Endodermal cell (in vitro differentiated cells): ENCODE measurements around the gene VWA8. TPM values are rescaled to one million over a fixed set of nuclear protein-coding genes. Genes with fewer than 3 reads are reported as not detected.

Source experiments
- DNase-seq: peaks from one replicate; pipeline ENCODE4 v3.0.0-alpha.2; 2017
- H3K27ac ChIP-seq: 2 replicates; pipeline ENCODE4 v1.5.1; 2013; ENCODE audit warnings: mild to moderate bottlenecking, low read depth, low read length, moderate library complexity
- H3K27me3 ChIP-seq: 2 replicates; pipeline ENCODE4 v1.6.1; 2013; ENCODE audit warnings: mild to moderate bottlenecking, low read length, moderate library complexity; ENCODE audit not compliant: insufficient read depth, control insufficient read depth, poor library complexity, severe bottlenecking
- H3K36me3 ChIP-seq: 2 replicates; pipeline ENCODE4 v1.7.0; 2013; ENCODE audit warnings: mild to moderate bottlenecking, low read length, moderate library complexity; ENCODE audit not compliant: control insufficient read depth, insufficient read depth
- H3K4me1 ChIP-seq: one replicate; pipeline ENCODE4 v1.7.0; 2013; ENCODE audit warnings: low read length; ENCODE audit not compliant: control insufficient read depth, insufficient read depth
- H3K4me3 ChIP-seq: 2 replicates; pipeline ENCODE4 v1.5.1; 2013; ENCODE audit warnings: mild to moderate bottlenecking, low read length, moderate library complexity
- H3K9ac ChIP-seq: 2 replicates; pipeline ENCODE4 v1.6.1; 2013; ENCODE audit warnings: mild to moderate bottlenecking, low read length, moderate library complexity; ENCODE audit not compliant: poor library complexity, severe bottlenecking; ENCODE audit errors: extremely low read depth
- H3K9me3 ChIP-seq: 2 replicates; pipeline ENCODE4 v1.6.1; 2013; ENCODE audit warnings: mild to moderate bottlenecking, low read length, moderate library complexity; ENCODE audit not compliant: control insufficient read depth
- H3K27ac Mint-ChIP-seq: 2 replicates; pipeline ENCODE4 v1.8.0; 2020; ENCODE audit warnings: mixed read lengths
- H3K27me3 Mint-ChIP-seq: 2 replicates; pipeline ENCODE4 v1.8.0; 2021; ENCODE audit warnings: mild to moderate bottlenecking, mixed read lengths; ENCODE audit not compliant: insufficient read depth
- H3K36me3 Mint-ChIP-seq: 2 replicates; pipeline ENCODE4 v1.8.0; 2020; ENCODE audit warnings: low read depth, mixed read lengths
- H3K4me1 Mint-ChIP-seq: 2 replicates; pipeline ENCODE4 v1.8.0; 2020; ENCODE audit warnings: mixed read lengths
- H3K4me3 Mint-ChIP-seq: 2 replicates; pipeline ENCODE4 v1.8.0; 2020; ENCODE audit warnings: mild to moderate bottlenecking, moderate library complexity, mixed read lengths
- H3K9me3 Mint-ChIP-seq: 2 replicates; pipeline ENCODE4 v1.8.0; 2020; ENCODE audit warnings: mild to moderate bottlenecking, mixed read lengths
- CTCF ChIP-seq: fragments of 200-600 bp; sonication (generic); conservative IDR thresholded peaks from 2 replicates; pipeline ENCODE4 v1.5.0; 2021; ENCODE audit warnings: antibody characterized with exemption, mild to moderate bottlenecking
- WGBS, 2 experiments: methylation state at CpG; one replicate each; pipeline versions ENCODE4 v1.1.5 to v1.1.7; 2013; ENCODE audit warnings: missing lambda C conversion rate in 2 of 2, mixed read lengths in 1 of 2; ENCODE audit not compliant: insufficient coverage in 1 of 2, insufficient read length in 1 of 2; 5-methylcytosine and 5-hydroxymethylcytosine counted together
- total RNA-seq, 2 donors: library from RNA; stranded (reverse); fragmentation: NEBNext Ultra II Directional in 1 of 2; extraction: Animal tissue kit (Norgen Biotek cat#: 25700) in 1 of 2; gene quantifications; 2 replicates in 1 of 2; 3 replicates in 1 of 2; pipeline ENCODE4 v1.2.1, GENCODE V29; 2021

Gene VWA8
- total RNA-seq, 2 donors from 2014 or later = 24.6 to 25.6 TPM

- Histone ChIP-seq H3K9me3 (no peaks in the 10 kb centered on the region), H3K4me3 (no peak overlapping the region), H3K27ac (no peak overlapping the region), H3K4me1 (no peaks in the 10 kb centered on the region), H3K36me3 (no peaks in the 10 kb centered on the region), H3K9ac (no peak overlapping the region), H3K27me3 (no peaks in the 10 kb centered on the region)
- Mint-ChIP-seq H3K27ac (no peak overlapping the region), H3K36me3 (peaks cover under 1% of the 10 kb centered on the region), H3K9me3 (peaks cover 1% of the 10 kb centered on the region), H3K4me3 (no peak overlapping the region), H3K27me3 (no peaks in the 10 kb centered on the region), H3K4me1 (peaks cover 2% of the 10 kb centered on the region)
- TF ChIP-seq CTCF = no peak
- DNase-seq = no peak
- 80 to 91% methylated on average over 1 to 4 of the region's 5 CpGs for WGBS, 2 experiments
Measured at GRCh38 chr13:41916173-41916954, 44.5 kb downstream of the VWA8 start.

- Histone ChIP-seq H3K9ac (no peak overlapping the region), H3K27ac (no peak overlapping the region), H3K9me3 (no peaks in the 10 kb centered on the region), H3K27me3 (no peaks in the 10 kb centered on the region), H3K4me1 (no peaks in the 10 kb centered on the region), H3K36me3 (no peaks in the 10 kb centered on the region), H3K4me3 (no peak overlapping the region)
- Mint-ChIP-seq H3K9me3 (no peaks in the 10 kb centered on the region), H3K27ac (no peak overlapping the region), H3K36me3 (peaks cover 5% of the 10 kb centered on the region), H3K4me3 (no peak overlapping the region), H3K4me1 (no peaks in the 10 kb centered on the region), H3K27me3 (no peaks in the 10 kb centered on the region)
- DNase-seq = no peak
- TF ChIP-seq CTCF = no peak
Measured at GRCh38 chr13:41915081-41915480, 45.8 kb downstream of the VWA8 start.

- Mint-ChIP-seq H3K27ac (no peak overlapping the region), H3K9me3 (no peaks in the 10 kb centered on the region), H3K4me3 (no peak overlapping the region), H3K4me1 (no peaks in the 10 kb centered on the region), H3K36me3 (peaks cover 6% of the 10 kb centered on the region), H3K27me3 (no peaks in the 10 kb centered on the region)
- no peak overlapping the region for H3K9ac ChIP-seq
- DNase-seq = no peak
- H3K36me3 ChIP-seq = no peaks in the 10 kb centered on the region
- no peak overlapping the region for H3K27ac ChIP-seq
- H3K9me3 ChIP-seq = no peaks in the 10 kb centered on the region
- H3K4me1 ChIP-seq = no peaks in the 10 kb centered on the region
- H3K4me3 ChIP-seq = no peak overlapping the region
- H3K27me3 ChIP-seq = no peaks in the 10 kb centered on the region
- TF ChIP-seq CTCF = no peak
Measured at GRCh38 chr13:41914552-41914951, 46.4 kb downstream of the VWA8 start.
